ENCODE measurements around the gene RAB26.
"Not testable (repeated sequence)": the region's sequence is repeated elsewhere in the genome, so short reads cannot be mapped to it uniquely, and the experiment has no call there.

The RAB26 gene

GRCh38 chr16:2116428-2116827, 32.0 kb upstream of the RAB26 start:
- DNase-seq (ENCODE audit: low read depth in 1 of 2, low spot score in 1 of 2) = not testable (repeated sequence)

GRCh38 chr16:2117341-2117740, 31.1 kb upstream of the RAB26 start:
- DNase-seq (ENCODE audit: low read depth in 1 of 2, low spot score in 1 of 2) = not testable (repeated sequence)

GRCh38 chr16:2117960-2118722, 30.3 kb upstream of the RAB26 start:
- DNase-seq (ENCODE audit: low read depth in 1 of 2, low spot score in 1 of 2) = not testable (repeated sequence)

- DNase-seq (ENCODE audit: low read depth in 1 of 2, low spot score in 1 of 2) = not testable (repeated sequence)
These were observed 27.1 kb upstream of the RAB26 start for GRCh38 chr16:2121325-2121724.

- no peak for DNase-seq (ENCODE audit: low read depth in 1 of 2, low spot score in 1 of 2)
These were observed 26.6 kb upstream of the RAB26 start for GRCh38 chr16:2121853-2122252.

GRCh38 chr16:2122429-2122828, 26.0 kb upstream of the RAB26 start:
- no peak for DNase-seq (ENCODE audit: low read depth in 1 of 2, low spot score in 1 of 2)

- DNase-seq (ENCODE audit: low read depth in 1 of 2, low spot score in 1 of 2) = not testable (repeated sequence)
These were observed 25.3 kb upstream of the RAB26 start for GRCh38 chr16:2122934-2123683.

GRCh38 chr16:2123706-2124376, 24.6 kb upstream of the RAB26 start:
- not testable (repeated sequence) for DNase-seq (ENCODE audit: low read depth in 1 of 2, low spot score in 1 of 2)

GRCh38 chr16:2124377-2124693, 24.1 kb upstream of the RAB26 start:
- DNase-seq (ENCODE audit: low read depth in 1 of 2, low spot score in 1 of 2) = not testable (repeated sequence)

- DNase-seq (ENCODE audit: low read depth in 1 of 2, low spot score in 1 of 2) = not testable (repeated sequence)
These were observed 23.6 kb upstream of the RAB26 start for GRCh38 chr16:2124694-2125444.

GRCh38 chr16:2125609-2126008, 22.8 kb upstream of the RAB26 start:
- DNase-seq (ENCODE audit: low read depth in 1 of 2, low spot score in 1 of 2) = not testable (repeated sequence)

GRCh38 chr16:2126161-2126743, 22.2 kb upstream of the RAB26 start:
- not testable (repeated sequence) for DNase-seq (ENCODE audit: low read depth in 1 of 2, low spot score in 1 of 2)

GRCh38 chr16:2126928-2127556, 21.4 kb upstream of the RAB26 start:
- DNase-seq (ENCODE audit: low read depth in 1 of 2, low spot score in 1 of 2) = not testable (repeated sequence)

GRCh38 chr16:2127630-2128280, 20.7 kb upstream of the RAB26 start:
- not testable (repeated sequence) for DNase-seq (ENCODE audit: low read depth in 1 of 2, low spot score in 1 of 2)

- not testable (repeated sequence) for DNase-seq (ENCODE audit: low read depth in 1 of 2, low spot score in 1 of 2)
These were observed 19.2 kb upstream of the RAB26 start for GRCh38 chr16:2129251-2129650.

GRCh38 chr16:2129890-2130447, 18.5 kb upstream of the RAB26 start:
- not testable (repeated sequence) for DNase-seq (ENCODE audit: low read depth in 1 of 2, low spot score in 1 of 2)

- DNase-seq (ENCODE audit: low read depth in 1 of 2, low spot score in 1 of 2) = not testable (repeated sequence)
These were observed 14.6 kb upstream of the RAB26 start for GRCh38 chr16:2133797-2134196.

- not testable (repeated sequence) for DNase-seq (ENCODE audit: low read depth in 1 of 2, low spot score in 1 of 2)
These were observed 13.4 kb upstream of the RAB26 start for GRCh38 chr16:2135071-2135470.

- DNase-seq (ENCODE audit: low read depth in 1 of 2, low spot score in 1 of 2) = peak; percentile 97 to 98
These were observed 12.5 kb upstream of the RAB26 start, which contains the start of gene PKD1 for GRCh38 chr16:2135770-2136490. PKD1 (minus strand) TSS chr16:2135898; CDS start chr16:2135689, 209 bp downstream.
